Fibroblast of skin of abdomen (primary cell): ENCODE results near the gene OR10G7. TPM values are rescaled to one million over a fixed set of nuclear protein-coding genes. Genes with fewer than 3 reads are reported as not detected.

Source experiments
- DNase-seq: peaks from one replicate; pipeline ENCODE4 v3.0.0-alpha.2; 2013
- polyA plus RNA-seq, 2 experiments: library from polyadenylated mRNA; unstranded; fragments of 120-200 nt; gene quantifications; one replicate each; pipeline ENCODE4 v1.2.1, GENCODE V29; 2013; ENCODE audit not compliant: insufficient read length in 2 of 2

Gene OR10G7
- not detected for polyA plus RNA-seq (2013, experiment 1 of 2; ENCODE audit: insufficient read length)
- not detected for polyA plus RNA-seq (2013, experiment 2 of 2; ENCODE audit: insufficient read length)

GRCh38 chr11:124041254-124041653, at the start of gene OR10G7:
TSS of gene OR10G7 (minus strand) at chr11:124041325. CDS start at chr11:124039001, 2,324 bp downstream.
- no peak for DNase-seq

- no peak for DNase-seq
Observed at GRCh38 chr11:124085997-124086846, 45.1 kb upstream of the OR10G7 start.

- DNase-seq, result peak; percentile 9
Observed at GRCh38 chr11:124085583-124085982, 44.5 kb upstream of the OR10G7 start.

- no peak for DNase-seq
Observed at GRCh38 chr11:124082371-124082770, 41.2 kb upstream of the OR10G7 start.

GRCh38 chr11:124081483-124081882, 40.4 kb upstream of the OR10G7 start:
- no peak for DNase-seq

- DNase-seq, result no peak
Observed at GRCh38 chr11:124080327-124081001, 39.3 kb upstream of the OR10G7 start.

GRCh38 chr11:124079631-124080326, 38.7 kb upstream of the OR10G7 start:
- no peak for DNase-seq

GRCh38 chr11:124078591-124078990, 37.5 kb upstream of the OR10G7 start:
- no peak for DNase-seq

GRCh38 chr11:124077266-124077665, 36.1 kb upstream of the OR10G7 start:
- DNase-seq, result no peak

- DNase-seq, result peak; percentile 7
Observed at GRCh38 chr11:124075841-124076651, 34.9 kb upstream of the OR10G7 start.

- no peak for DNase-seq
Observed at GRCh38 chr11:124075492-124075840, 34.3 kb upstream of the OR10G7 start.

GRCh38 chr11:124074554-124074953, 33.4 kb upstream of the OR10G7 start:
- no peak for DNase-seq

- DNase-seq, result no peak
Observed at GRCh38 chr11:124072147-124072546, 31.0 kb upstream of the OR10G7 start.

- no peak for DNase-seq
Observed at GRCh38 chr11:124071623-124071948, 30.5 kb upstream of the OR10G7 start.

GRCh38 chr11:124070915-124071622, 29.9 kb upstream of the OR10G7 start:
- DNase-seq, result peak; percentile 65

- peak; percentile 57 for DNase-seq
Observed at GRCh38 chr11:124069429-124070401, 28.6 kb upstream of the OR10G7 start.

GRCh38 chr11:124068601-124069110, 27.5 kb upstream of the OR10G7 start:
- DNase-seq, result no peak

GRCh38 chr11:124052966-124053365, 11.8 kb upstream of the OR10G7 start:
- DNase-seq, result no peak

GRCh38 chr11:124050748-124051147, 9.6 kb upstream of the OR10G7 start:
- DNase-seq, result no peak

GRCh38 chr11:124043420-124043819, 2.3 kb upstream of the OR10G7 start:
- no peak for DNase-seq
